Measurements from ENCODE around the gene MGLL.

Gene MGLL

GRCh38 chr3:127772273-127772672 lies 50.0 kb downstream of the MGLL start:
- no peak for FAIRE-seq

GRCh38 chr3:127771746-127772145 lies 50.6 kb downstream of the MGLL start:
- FAIRE-seq, result no peak

- FAIRE-seq, result no peak
Observed at GRCh38 chr3:127770671-127771355, 51.5 kb downstream of the MGLL start.

- FAIRE-seq, result no peak
Observed at GRCh38 chr3:127769284-127770081, 52.8 kb downstream of the MGLL start.

GRCh38 chr3:127768346-127769008 lies 53.8 kb downstream of the MGLL start:
- no peak for FAIRE-seq

- no peak for FAIRE-seq
Observed at GRCh38 chr3:127767126-127767525, 55.2 kb downstream of the MGLL start.

GRCh38 chr3:127765735-127766134 lies 56.6 kb downstream of the MGLL start:
- FAIRE-seq, result no peak

GRCh38 chr3:127764841-127765362 lies 57.4 kb downstream of the MGLL start:
- FAIRE-seq, result no peak

- FAIRE-seq, result no peak
Observed at GRCh38 chr3:127764301-127764700, 58.0 kb downstream of the MGLL start.

- FAIRE-seq, result no peak
Observed at GRCh38 chr3:127763816-127764215, 58.5 kb downstream of the MGLL start.

GRCh38 chr3:127763337-127763736 lies 59.0 kb downstream of the MGLL start:
- FAIRE-seq, result no peak

- FAIRE-seq, result no peak
Observed at GRCh38 chr3:127762787-127763105, 59.6 kb downstream of the MGLL start.

- no peak for FAIRE-seq
Observed at GRCh38 chr3:127762077-127762786, 60.1 kb downstream of the MGLL start.

GRCh38 chr3:127761441-127761801 lies 60.9 kb downstream of the MGLL start:
- no peak for FAIRE-seq

GRCh38 chr3:127760791-127761440 lies 61.4 kb downstream of the MGLL start:
- FAIRE-seq, result no peak

- no peak for FAIRE-seq
Observed at GRCh38 chr3:127760361-127760760, 62.0 kb downstream of the MGLL start.

- no peak for FAIRE-seq
Observed at GRCh38 chr3:127759826-127760225, 62.5 kb downstream of the MGLL start.

- no peak for FAIRE-seq
Observed at GRCh38 chr3:127758013-127758412, 64.3 kb downstream of the MGLL start.

GRCh38 chr3:127755305-127755681 lies 67.0 kb downstream of the MGLL start:
- FAIRE-seq, result no peak

GRCh38 chr3:127754411-127755304 lies 67.7 kb downstream of the MGLL start:
- no peak for FAIRE-seq

- no peak for FAIRE-seq
Observed at GRCh38 chr3:127753898-127754410, 68.4 kb downstream of the MGLL start.
